Upper lobe of right lung (tissue), 1 donor: ENCODE data around the gene ITGAX. TPM values are rescaled to one million over a fixed set of nuclear protein-coding genes. Genes with fewer than 3 reads are reported as not detected.

ENCODE experiments used
- ATAC-seq: fragments of 200-7000 bp; cut with Tn5 transposase; one replicate; pipeline ENCODE4 v1.9.1; 2020; ENCODE audit warnings: mild to moderate bottlenecking, moderate library complexity
- DNase-seq: peaks from one replicate; pipeline ENCODE4 v3.0.0-alpha.2; 2020
- H3K27ac ChIP-seq: fragments of 200-600 bp; one replicate; pipeline ENCODE4 v1.8.0; 2022
- H3K27me3 ChIP-seq: fragments of 200-600 bp; one replicate; pipeline ENCODE4 v1.8.0; 2022; ENCODE audit warnings: mild to moderate bottlenecking
- H3K36me3 ChIP-seq: fragments of 200-600 bp; one replicate; pipeline ENCODE4 v1.8.0; 2022
- H3K4me1 ChIP-seq: fragments of 200-600 bp; one replicate; pipeline ENCODE4 v1.8.0; 2022
- H3K4me3 ChIP-seq: fragments of 200-600 bp; one replicate; pipeline ENCODE4 v1.8.0; 2022; ENCODE audit warnings: mild to moderate bottlenecking
- H3K9me3 ChIP-seq: fragments of 200-600 bp; one replicate; pipeline ENCODE4 v1.8.0; 2022
- intact Hi-C: fragments of 100-400 bp; cut with DNase I; formaldehyde crosslinking; loops from one replicate; pipeline ENCODE4 v1.11.0; 2022
- total RNA-seq: library from RNA; stranded (reverse); fragmentation: NEBNext Ultra II Directional; extraction: Animal tissue kit (Norgen Biotek cat#: 25700); gene quantifications from one replicate; pipeline ENCODE4 v1.2.1, GENCODE V29; 2021
- TF ChIP-seq, protein P1 (sequence below): fragments of 200-600 bp; IDR thresholded peaks from one replicate; pipeline ENCODE4 v1.8.0; 2022; ENCODE audit warnings: antibody characterized with exemption
- donor health status: DM: no; HTN: yes; CAD: no; lungs with severe emphysema.

ITGAX gene
- total RNA-seq, 1 donor from 2014 or later: 184 TPM

DNA sequence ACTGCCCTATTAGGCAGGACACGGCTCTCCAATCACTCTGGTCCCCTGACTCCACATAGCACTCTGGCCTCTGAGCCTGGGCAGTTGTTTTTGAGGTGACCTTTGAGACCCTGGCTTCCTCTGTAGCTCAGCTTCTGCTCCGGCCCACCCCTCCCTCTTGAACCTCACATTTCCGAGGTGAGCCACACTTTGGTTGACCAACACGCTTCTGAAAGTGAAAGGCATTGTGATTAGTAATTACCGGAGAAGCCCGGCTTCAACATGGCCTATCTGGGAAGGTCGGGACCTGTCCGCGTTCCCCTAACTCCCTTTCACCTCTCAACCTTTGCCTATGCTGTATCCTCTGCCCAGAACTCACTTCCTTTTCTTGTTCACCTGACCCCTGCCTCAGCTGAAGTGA, 10.3 kb upstream of the ITGAX start:
- ATAC-seq (peak; percentile 51), DNase-seq (no peak)
- intact Hi-C loops: no loop called here
- Histone ChIP-seq H3K4me3 (no peak overlapping the region), H3K27ac (no peak overlapping the region), H3K4me1 (no peaks in the 10 kb centered on the region), H3K36me3 (no peaks in the 10 kb centered on the region), H3K9me3 (no peaks in the 10 kb centered on the region), H3K27me3 (no peaks in the 10 kb centered on the region)
- TF ChIP-seq, protein P1, sequence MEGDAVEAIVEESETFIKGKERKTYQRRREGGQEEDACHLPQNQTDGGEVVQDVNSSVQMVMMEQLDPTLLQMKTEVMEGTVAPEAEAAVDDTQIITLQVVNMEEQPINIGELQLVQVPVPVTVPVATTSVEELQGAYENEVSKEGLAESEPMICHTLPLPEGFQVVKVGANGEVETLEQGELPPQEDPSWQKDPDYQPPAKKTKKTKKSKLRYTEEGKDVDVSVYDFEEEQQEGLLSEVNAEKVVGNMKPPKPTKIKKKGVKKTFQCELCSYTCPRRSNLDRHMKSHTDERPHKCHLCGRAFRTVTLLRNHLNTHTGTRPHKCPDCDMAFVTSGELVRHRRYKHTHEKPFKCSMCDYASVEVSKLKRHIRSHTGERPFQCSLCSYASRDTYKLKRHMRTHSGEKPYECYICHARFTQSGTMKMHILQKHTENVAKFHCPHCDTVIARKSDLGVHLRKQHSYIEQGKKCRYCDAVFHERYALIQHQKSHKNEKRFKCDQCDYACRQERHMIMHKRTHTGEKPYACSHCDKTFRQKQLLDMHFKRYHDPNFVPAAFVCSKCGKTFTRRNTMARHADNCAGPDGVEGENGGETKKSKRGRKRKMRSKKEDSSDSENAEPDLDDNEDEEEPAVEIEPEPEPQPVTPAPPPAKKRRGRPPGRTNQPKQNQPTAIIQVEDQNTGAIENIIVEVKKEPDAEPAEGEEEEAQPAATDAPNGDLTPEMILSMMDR: no peak

DNA sequence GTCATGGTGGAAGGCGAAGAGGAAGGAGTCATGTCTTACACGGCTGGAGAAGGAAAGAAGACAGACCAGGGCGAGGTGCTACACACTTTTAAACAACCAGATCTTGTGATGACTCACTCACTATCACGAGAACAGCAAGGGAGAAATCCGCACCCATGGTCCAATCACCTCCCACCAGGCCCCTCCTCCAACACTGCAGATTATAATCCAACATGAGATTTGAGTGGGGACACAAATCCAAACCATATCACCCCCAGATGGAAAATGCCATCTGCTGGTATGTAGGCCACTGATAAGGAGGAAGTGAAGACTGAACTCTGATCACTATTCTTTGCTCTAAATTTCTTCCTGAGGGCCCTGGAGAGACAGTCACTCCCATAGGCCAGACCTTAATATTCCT, 7.5 kb upstream of the ITGAX start:
- Histone ChIP-seq H3K36me3 (no peaks in the 10 kb centered on the region), H3K4me3 (no peak overlapping the region), H3K9me3 (no peaks in the 10 kb centered on the region), H3K27me3 (no peaks in the 10 kb centered on the region), H3K27ac (no peak overlapping the region), H3K4me1 (no peaks in the 10 kb centered on the region)
- ATAC-seq: peak; percentile 5
- peak; percentile 15 for DNase-seq
- TF ChIP-seq, protein P1: no peak
- intact Hi-C loops: no loop called here

DNA sequence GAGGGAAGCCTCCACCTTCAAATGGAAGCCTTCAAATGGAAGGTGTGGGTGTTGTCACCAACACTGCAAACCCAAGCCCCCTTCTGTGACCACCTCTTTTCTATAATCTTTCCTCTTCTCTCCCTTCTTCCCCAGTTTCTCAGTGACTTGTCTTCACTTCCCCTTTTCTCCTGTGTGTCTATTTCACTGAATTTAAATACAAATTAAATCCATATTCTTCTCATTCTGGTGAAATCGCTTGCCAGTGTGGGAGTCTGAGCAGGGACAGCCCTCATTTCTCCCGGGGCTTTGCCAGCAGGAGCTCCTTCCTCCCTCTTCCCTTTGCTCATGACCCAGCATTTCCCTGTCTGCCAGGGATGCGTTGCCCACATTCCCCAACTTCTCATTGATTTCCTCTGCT, 6.4 kb upstream of the ITGAX start:
- DNase-seq: peak; percentile 51
- TF ChIP-seq, protein P1: no peak
- intact Hi-C loops: no loop called here
- no peaks in the 10 kb centered on the region for H3K36me3 ChIP-seq
- no peaks in the 10 kb centered on the region for H3K27me3 ChIP-seq
- H3K4me3 ChIP-seq: no peak overlapping the region
- ATAC-seq: peak; percentile 1
- no peaks in the 10 kb centered on the region for H3K4me1 ChIP-seq
- no peak overlapping the region for H3K27ac ChIP-seq
- no peaks in the 10 kb centered on the region for H3K9me3 ChIP-seq

DNA sequence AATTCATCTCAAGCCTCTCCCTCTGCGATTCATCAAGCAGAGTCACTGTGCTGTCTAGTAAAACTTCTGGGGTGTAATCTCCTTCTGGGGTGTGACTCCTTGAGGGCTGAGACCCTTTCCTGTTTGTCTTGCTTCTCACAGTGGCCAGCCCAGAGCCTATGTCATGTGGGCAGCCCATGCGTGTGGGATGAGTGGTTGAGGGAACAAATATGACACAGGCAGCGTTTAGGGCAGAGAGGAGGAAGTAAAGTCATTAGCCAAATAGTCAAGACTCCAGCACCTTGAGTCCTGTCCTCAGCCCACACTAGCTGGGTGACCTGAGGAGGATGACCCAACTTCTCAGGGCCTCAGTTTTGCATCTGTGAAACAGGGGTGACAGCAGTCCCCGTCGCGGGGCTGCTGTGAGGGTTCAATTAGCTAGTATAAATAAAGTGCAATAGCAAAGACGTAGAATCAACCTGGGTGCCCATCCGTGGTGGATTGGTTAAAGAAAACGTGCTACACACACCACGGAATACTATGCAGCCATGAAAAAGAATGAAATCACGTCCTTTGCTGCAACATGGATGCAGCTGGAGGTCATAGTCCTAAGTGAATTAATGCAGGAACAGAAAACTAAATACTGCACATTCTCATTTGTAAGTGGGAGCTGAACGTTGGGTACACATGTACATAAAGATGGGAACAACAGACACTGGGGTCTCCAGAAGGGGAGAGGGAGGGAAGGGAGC, 4.5 kb upstream of the ITGAX start:
- intact Hi-C loops: no loop called here
- TF ChIP-seq, protein P1: no peak
- Histone ChIP-seq H3K36me3 (no peaks in the 10 kb centered on the region), H3K27me3 (no peaks in the 10 kb centered on the region), H3K4me3 (no peak overlapping the region), H3K27ac (peak overlapping the region; percentile 6), H3K9me3 (no peaks in the 10 kb centered on the region), H3K4me1 (no peaks in the 10 kb centered on the region)
- peak; percentile 67 for DNase-seq
- peak; percentile 69 for ATAC-seq

DNA sequence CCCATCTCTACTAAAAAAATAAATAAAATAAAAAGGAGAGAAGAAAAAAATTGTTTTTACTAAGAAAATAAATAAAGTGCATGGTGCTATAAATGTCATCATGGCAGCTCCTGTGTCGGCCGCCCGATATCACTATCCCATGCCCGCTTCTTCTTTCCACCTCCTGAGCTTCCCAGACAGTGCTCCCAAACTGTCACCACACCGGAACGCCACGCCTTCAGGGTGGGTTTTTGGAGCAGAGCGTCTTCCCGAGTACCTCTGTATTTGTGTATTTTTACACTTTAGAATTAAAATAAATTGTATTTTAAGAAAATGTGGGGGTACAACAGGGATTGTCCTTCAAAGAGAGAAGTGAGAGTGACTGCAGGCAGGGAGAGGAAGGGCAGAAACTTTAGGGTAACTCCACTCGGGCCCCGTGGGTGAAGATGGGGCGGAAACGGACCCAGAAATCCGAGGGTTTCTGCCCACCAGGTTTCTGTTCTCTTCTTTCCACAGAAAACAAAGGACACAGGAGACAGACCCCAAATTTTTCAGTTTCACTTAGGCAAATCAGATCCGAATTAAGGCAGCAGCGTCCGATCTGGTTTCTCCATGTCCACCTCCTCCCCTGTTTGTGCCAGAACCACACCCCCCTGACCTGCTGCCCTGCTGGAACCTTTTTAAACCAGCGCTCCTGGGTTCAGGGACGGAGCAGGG, 3.6 kb upstream of the ITGAX start:
- no peak overlapping the region for H3K4me3 ChIP-seq
- TF ChIP-seq, protein P1: no peak
- H3K36me3 ChIP-seq: no peaks in the 10 kb centered on the region
- DNase-seq: no peak
- H3K4me1 ChIP-seq: no peaks in the 10 kb centered on the region
- no peaks in the 10 kb centered on the region for H3K9me3 ChIP-seq
- intact Hi-C loops: no loop called here
- ATAC-seq: no peak
- no peaks in the 10 kb centered on the region for H3K27me3 ChIP-seq
- H3K27ac ChIP-seq: peak overlapping the region; percentile 80
